CD4-positive, alpha-beta T cell treated with Interleukin-6 for 4 hours (primary cell): Measurements from ENCODE around the gene PDGFD.

Source experiments
- DNase-seq: peaks from one replicate; pipeline ENCODE4 v3.0.0-alpha.2; 2020; ENCODE audit warnings: mixed read lengths

PDGFD gene

DNA sequence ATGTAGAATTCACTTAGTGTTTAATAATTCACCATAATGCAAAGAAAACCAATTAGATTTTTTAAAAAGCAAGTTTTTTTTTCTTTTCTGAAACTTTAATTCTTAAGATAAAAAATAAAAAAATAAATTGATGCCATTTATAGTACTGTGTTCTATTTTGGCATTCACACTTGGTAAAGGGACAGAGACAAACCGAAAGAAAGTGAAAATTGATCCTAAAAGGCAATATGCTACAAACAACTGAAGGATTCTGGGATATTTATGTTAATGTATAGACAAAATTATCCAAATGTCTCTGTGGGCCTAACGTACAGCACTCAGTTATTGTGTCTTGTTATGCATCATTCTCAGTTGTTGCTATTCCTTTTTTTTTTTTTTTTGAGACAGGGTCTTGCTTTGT lies 169.4 kb downstream of the PDGFD start:
- DNase-seq, result no peak

DNA sequence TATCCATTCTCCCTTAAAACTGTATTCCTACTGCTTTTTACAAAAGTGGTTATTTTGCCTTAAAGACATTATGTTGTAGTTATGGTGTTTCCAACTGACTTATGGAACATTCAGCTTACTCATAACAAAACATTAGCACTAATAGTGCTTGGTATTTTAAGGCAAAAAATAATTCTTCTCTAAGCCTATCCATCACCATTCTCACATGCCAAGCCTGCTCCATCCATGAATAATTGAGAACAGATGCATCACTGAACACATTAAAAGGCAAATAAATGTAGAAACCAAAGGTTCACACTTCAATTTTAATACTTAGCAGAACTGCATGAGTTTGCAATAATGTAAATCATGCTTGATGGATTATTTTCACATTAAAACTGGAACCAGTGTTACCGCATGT lies 169.9 kb downstream of the PDGFD start:
- DNase-seq, result no peak

DNA sequence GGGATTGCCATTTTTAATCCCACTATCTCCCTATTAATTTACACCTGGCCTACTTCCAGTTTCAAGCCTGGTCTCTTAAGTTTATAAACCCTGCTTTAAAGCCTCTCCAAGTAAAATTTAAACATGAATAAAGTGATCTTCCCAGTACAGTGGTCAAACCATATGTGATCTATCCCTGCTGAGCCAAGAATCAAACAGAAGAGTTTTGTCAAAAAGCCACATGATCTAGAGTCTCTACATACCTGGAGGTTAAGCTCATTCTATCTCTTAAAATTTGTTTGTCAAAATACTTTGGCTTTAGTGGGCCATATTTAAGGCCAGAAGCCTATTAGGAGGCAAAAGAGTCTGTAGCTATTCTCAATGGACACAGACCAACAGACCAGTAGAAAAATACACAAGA lies 170.4 kb downstream of the PDGFD start:
- DNase-seq, result no peak

- no peak for DNase-seq
Measured at GRCh38 chr11:103988595-103988969, 175.4 kb downstream of the PDGFD start.

DNA sequence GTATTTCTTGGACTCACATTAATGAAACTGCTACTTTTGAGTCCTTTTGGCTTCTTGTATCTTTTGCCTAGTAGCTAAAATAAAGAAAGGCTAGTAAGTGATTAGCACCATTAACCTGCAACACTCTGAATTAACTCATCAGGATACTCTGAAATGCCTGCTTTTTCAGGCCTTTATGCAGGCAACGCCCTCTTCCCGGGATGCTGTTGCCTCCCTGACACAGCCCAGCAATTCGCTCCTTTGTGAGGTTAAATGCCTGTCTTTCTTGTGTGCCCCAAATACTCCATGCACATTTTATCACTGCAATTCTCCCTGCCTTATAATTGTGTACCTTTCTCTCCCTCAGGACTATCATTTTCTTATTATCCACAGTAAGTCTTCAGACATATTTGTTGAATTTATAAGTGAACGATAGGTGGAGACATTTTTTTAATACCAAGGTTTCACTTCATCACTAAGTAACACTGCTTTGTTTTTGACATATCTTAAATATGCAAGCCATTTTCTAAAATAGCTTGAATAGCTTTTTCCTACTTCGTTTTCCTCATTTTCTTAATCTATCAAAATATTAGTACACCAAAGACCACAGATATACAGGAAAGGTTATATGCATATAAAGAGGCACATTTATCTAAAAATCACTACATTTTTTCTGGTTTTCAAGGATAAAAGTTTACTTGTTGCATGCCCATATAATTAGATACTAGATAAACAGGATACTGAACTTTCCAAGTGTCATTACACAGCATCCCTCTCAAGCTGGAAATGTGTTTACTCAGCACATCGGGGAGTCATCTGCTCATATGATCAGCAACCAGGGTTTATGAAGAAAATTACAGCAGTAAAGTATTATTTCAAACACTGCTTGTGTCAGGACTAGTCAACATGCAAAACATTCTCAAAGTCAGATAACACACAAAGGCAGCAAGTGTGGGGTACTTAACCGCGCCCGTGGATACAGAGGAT lies 176.0 kb downstream of the PDGFD start:
- no peak for DNase-seq

- no peak for DNase-seq
Measured at GRCh38 chr11:103985041-103985440, 178.9 kb downstream of the PDGFD start.

DNA sequence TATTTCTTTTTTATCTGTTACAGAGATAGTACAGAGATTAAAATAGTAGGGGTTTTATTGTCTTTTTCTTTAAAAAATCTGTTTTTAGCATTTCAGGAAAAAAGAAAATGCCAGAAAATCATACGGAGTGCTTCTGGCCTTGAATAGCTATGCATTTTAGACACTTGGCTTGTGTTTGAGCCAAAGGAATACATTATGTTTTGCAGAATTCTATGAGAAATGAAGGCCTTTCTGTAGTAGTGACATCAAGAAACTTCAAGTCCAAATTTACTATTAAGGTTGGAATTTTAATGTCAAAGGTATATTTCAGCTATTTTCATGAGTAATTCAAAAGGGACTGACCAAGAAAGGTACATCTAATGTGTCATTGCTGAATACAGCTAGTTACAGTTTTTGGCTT lies 183.8 kb downstream of the PDGFD start:
- no peak for DNase-seq

- no peak for DNase-seq
Measured at GRCh38 chr11:103978616-103979595, 185.0 kb downstream of the PDGFD start.

GRCh38 chr11:103972013-103972412 lies 191.9 kb downstream of the PDGFD start:
- DNase-seq, result no peak

DNA sequence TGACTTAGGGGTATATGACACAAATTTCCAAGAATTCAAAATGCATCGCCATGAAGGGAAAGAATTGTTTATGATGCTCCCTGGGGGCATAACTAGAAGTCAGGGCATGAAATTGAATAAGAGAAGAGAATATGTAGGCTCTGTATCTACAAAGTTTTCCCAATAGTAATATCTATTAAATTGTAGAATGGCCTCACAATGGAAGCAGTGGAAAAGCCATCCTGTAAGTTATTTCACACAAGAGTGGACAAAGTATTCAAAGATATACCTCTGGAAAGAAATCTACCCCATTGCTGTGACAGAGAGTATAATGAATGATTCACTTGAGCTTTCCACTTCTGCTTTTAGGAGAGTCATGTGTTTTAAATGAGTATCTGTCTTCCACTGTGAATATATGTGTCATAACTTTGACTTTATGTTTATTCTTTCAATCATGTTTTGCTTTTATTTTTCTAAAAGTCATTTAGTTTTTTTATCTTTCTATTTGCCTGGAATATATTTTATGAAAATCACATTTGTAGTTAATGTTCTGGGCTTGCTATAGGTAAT lies 193.2 kb downstream of the PDGFD start:
- DNase-seq, result no peak

GRCh38 chr11:103968685-103969084 lies 195.3 kb downstream of the PDGFD start:
- DNase-seq, result no peak

DNA sequence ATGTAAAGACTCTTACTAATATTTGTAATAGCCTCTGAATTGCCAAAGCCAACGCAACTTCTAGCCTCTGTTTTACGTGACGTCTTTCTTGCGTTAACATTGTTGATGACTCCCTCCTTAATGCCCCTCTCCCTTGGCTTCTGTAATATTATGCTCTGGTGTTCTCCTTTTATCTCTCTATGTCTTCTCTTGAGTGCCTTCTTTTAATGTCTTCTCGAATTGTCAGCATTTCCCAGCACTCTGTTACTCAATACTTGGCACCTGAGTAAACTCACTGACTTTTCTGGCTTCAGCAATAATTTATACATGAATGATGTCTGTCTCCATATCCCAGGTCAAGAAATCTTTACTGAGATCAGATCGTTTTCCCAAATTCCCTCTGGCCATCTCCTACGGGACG lies 196.0 kb downstream of the PDGFD start:
- no peak for DNase-seq

DNA sequence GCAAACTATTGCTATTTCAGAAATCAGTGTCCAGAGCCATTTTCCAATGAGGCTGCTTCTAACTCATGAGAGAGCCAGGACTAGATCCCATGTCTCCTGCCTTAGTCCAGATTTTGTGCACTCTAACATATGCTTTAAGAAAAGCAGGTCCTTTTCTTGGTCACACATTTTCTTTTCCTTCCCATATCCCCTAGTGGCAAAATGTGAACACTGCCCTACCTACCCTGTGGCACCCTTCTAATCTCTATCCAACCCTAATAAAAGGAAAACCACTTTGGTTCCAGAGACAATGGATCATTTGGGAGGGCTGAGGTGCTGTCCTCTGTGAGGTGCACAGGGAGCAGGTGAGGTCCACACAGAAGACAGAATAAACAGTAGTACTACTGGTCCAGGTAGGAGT lies 199.6 kb downstream of the PDGFD start:
- DNase-seq, result no peak

GRCh38 chr11:103963648-103964047 lies 200.3 kb downstream of the PDGFD start:
- no peak for DNase-seq

DNA sequence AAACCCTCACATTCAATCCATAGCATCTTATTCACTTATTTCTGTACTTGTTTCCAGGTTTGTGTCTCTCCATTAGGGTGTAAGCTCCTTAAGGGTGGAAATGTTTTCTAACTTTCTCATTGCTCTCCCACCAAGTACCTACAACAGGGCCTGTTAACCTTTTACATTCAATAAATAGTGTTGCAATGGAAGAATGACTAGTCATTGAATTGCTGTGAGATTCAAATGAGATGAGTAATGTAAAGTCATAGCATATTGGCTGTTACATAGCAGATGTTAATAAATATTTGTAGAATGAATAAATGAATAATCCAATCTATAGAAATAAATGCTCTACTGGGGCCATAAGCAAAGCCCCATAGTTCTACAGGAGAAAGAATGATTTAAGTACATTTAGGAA lies 202.9 kb downstream of the PDGFD start:
- no peak for DNase-seq

GRCh38 chr11:103960108-103960507 lies 203.8 kb downstream of the PDGFD start:
- DNase-seq, result no peak

DNA sequence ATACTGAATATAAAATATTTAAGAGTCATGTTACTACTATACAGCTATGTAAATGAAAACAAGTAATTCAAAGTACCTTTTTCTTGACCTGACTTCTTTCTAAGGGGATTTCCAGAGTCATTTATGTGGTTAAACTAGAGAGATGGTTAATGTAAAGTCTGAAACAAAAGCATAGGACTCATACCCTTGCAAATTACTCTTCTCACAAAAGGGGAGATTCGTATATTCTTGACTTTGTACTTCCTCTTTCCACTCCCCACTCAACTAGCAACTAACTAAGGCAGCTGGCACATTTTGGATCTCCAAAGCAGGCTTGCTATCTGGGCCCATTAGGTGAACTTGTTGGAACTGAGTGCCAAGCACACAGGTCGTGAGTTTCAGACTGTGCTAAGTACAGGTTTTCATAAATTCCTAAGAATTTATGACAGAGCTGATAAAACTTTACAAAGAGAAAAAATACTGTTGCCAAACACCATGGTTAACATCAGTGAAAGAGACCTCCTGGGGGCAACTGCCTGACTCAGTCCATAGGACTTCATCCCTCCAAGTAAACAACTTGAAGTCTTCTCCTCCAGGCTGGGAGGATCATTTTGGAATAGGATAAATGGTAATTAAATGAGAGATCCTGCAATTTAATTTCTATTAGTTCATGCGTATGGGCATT lies 204.5 kb downstream of the PDGFD start:
- DNase-seq, result no peak

DNA sequence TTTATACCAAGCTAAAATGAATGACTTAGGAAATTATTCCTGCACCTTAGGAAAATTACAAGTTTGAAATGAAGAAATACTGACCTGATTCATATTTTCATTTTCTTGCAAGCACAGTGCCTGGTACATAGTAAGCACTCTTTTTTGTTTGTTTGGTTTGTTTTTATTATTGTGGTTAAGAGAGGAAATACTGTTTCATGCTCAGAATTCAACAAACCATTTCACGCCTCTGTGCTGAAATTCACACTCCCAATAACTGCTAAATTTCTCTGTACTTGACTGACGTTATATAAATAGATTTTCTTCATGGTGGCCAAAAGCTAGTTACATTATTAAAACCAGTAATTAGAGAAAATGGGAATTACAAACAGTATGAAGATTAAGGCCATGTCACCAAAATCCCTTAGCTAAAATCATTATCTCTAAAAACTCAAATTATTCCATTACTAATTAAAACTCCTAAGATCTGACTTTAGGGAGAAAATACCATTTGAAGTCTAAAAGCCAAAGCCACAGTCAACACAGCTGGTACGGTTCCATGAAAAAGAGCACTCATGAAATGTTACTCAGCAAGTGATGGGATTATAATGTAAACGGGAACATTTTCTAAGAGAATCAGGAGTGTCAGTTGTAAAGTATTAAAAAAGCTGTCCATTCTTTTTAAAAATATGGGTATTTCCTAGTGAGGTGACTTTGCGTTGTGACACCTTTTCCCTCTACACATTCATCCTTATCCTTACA lies 205.3 kb downstream of the PDGFD start:
- no peak for DNase-seq

- DNase-seq, result no peak
Measured at GRCh38 chr11:103953797-103954486, 210.0 kb downstream of the PDGFD start.

DNA sequence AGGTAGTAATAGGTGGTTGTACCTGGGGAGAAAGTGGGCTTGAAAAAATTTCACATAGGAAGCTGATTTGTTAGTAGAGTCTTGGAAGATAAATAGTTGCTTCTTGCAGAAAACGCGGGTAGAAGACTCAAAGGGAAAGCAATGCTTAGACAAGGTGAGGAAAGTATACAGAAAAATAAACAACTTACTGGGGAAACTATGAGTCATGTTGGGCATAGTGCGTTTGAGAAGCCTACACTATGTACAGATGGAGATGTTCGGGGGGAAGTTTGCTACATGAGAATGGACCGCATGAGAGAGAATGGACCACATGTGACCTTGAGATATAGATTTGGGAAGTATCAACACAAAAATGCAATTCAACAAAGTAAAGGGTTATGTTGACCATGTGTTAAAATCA lies 214.2 kb downstream of the PDGFD start:
- DNase-seq, result no peak

GRCh38 chr11:103948187-103948763 lies 215.7 kb downstream of the PDGFD start:
- DNase-seq, result no peak
